GM18951 (cell line): Measurements from ENCODE around the gene PRSS53.

ENCODE experiments used
- POLR2A ChIP-seq: IDR thresholded peaks from 4 replicates; pipeline ENCODE4 v1.6.1; 2011; ENCODE audit warnings: mild to moderate bottlenecking; ENCODE audit not compliant: insufficient read length, insufficient read depth; ENCODE audit errors: extremely low read depth
- in situ Hi-C: fragments of 300-500 bp; cut with MboI; formaldehyde crosslinking; loops from one replicate; pipeline ENCODE4 v1.12.0; 2022; ENCODE audit warnings: low sequenced_read_pairs, mixed read lengths, inconsistent platforms; ENCODE audit not compliant: unreplicated experiment

The PRSS53 gene

GRCh38 chr16:31094088-31094423, 5.3 kb upstream of the PRSS53 start:
- TF ChIP-seq POLR2A, result no peak

GRCh38 chr16:31093132-31093703, 4.5 kb upstream of the PRSS53 start:
- no peak for TF ChIP-seq POLR2A
- in situ Hi-C loops, result no loop called here

More at GRCh38 chr16:31094088-31094423, 5.3 kb upstream of the PRSS53 start:
- in situ Hi-C loops, result no loop called here

GRCh38 chr16:31092330-31092729, 3.6 kb upstream of the PRSS53 start:
- in situ Hi-C loops, result no loop called here
- TF ChIP-seq POLR2A, result no peak

GRCh38 chr16:31090540-31090939, 1.8 kb upstream of the PRSS53 start:
- in situ Hi-C loops, result no loop called here
- no peak for TF ChIP-seq POLR2A

GRCh38 chr16:31089199-31089598, 456 bp upstream of the PRSS53 start:
- TF ChIP-seq POLR2A, result no peak
- in situ Hi-C loops, result no loop called here

- no peak for TF ChIP-seq POLR2A
- in situ Hi-C loops, result no loop called here
Observed at GRCh38 chr16:31087971-31088370, 772 bp downstream of the PRSS53 start.

- in situ Hi-C loops, result no loop called here
Observed at GRCh38 chr16:31087481-31087880, 1.3 kb downstream of the PRSS53 start.

GRCh38 chr16:31086629-31086906, 2.2 kb downstream of the PRSS53 start:
- no peak for TF ChIP-seq POLR2A
- in situ Hi-C loops, result no loop called here

More at GRCh38 chr16:31087481-31087880, 1.3 kb downstream of the PRSS53 start:
- TF ChIP-seq POLR2A, result no peak

GRCh38 chr16:31085873-31086628, 2.7 kb downstream of the PRSS53 start:
- in situ Hi-C loops, result no loop called here
- no peak for TF ChIP-seq POLR2A

- TF ChIP-seq POLR2A, result no peak
- in situ Hi-C loops, result no loop called here
Observed at GRCh38 chr16:31085411-31085810, 3.3 kb downstream of the PRSS53 start.

GRCh38 chr16:31084584-31085302, 4.0 kb downstream of the PRSS53 start:
- in situ Hi-C loops, result no loop called here
- no peak for TF ChIP-seq POLR2A

GRCh38 chr16:31083981-31084380, 4.8 kb downstream of the PRSS53 start:
- in situ Hi-C loops, result no loop called here
- no peak for TF ChIP-seq POLR2A

- no peak for TF ChIP-seq POLR2A
Observed at GRCh38 chr16:31083556-31083955, 5.2 kb downstream of the PRSS53 start.

GRCh38 chr16:31083081-31083480, 5.7 kb downstream of the PRSS53 start:
- in situ Hi-C loops, result no loop called here
- no peak for TF ChIP-seq POLR2A

More at GRCh38 chr16:31083556-31083955, 5.2 kb downstream of the PRSS53 start:
- in situ Hi-C loops, result no loop called here
